ENCODE data around the gene BMI1.
"Not testable (repeated sequence)": the region's sequence is repeated elsewhere in the genome, so short reads cannot be mapped to it uniquely, and the experiment has no call there.

BMI1 gene

DNA sequence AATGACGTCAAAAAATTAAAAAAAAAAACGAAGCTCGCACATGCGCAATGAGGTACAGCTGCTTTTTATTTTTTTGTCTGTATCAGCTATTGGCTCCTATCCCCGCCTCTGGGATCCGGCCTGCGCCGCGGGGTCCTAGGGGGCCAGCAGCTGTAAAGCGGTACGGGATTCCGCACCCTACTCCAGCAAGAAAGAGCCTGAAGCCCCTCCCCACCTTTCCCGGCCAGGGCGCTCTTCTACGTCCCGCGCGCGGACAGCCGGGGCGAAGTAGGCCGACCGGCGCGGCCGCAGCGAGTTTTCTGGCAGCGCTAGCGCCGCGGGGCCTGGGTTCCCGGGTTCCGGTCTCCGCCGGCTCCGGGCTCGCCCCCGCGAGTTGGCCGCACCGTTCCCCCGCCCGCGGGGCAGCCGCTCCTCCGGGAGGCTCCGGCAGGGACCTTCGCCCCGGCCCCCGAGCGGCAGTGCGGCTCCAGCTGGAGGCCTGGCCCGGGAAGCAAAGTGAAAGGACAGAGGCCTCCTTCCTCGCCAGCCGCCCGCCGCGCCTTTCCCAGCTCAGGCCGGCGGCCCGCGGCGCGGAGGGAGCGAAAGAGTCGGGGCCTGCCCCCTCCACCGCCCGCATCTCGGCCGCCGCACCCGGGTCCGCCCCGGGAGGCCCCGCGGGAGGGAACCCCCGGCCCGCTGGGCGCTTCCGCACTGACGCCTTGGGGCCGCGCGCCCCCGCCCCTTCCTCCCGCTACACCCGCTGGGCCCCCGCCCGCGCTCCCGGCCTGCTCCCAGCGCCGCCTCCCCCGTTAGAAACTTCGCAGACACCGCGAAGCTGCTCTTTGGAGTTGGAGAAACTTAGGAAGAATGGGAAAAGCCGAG lies 19.7 kb downstream of the BMI1 start:
- peak; percentile 56 for DNase-seq

DNA sequence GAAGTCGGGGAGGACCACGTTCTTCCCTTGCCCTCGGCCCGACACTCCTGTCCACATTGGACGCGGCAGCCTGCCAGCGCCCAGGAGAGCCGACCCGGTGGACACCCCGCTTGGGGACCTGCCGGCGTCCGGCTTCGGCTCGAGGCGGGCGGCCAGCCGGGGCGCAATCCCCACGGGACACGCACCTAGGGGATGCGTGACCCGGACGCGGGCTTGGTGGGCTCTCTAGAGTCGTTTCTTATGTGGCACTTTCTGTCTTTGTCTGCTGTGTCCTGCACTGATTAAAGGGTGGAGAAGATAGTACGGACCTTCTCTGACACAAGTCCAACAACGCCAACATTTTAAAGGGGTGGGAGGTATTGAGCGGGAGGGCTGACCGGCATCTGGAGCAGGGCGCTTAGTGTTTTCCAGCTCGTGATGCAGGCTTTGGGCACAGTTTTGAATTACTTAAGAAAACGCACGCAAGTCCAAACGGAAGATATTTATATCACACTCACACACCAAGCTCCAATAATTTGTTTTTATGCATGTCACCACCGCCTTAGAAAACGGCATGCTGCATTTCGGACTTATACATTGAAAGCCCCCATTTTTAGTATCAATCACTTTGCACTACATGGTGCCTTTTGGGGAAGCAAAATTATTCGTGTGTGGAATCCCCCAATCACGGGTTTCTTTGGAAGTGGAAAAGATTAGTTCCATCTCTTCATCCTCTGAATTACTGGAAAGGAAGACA lies 20.5 kb downstream of the BMI1 start:
- peak; percentile 17 for DNase-seq

DNA sequence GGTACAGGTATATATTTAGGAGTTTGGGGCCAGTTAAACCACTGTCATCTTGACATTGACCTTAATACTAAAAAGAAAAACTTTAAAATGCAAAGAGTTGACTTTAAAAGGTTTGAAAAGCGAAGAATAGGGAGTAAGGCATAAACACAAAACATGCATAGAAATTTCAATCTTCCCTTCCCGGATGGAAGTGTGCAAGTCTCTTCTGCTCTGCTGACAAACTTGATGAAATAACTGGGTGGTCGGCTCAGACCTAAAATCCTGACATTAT lies 21.0 kb downstream of the BMI1 start:
- no peak for DNase-seq

DNA sequence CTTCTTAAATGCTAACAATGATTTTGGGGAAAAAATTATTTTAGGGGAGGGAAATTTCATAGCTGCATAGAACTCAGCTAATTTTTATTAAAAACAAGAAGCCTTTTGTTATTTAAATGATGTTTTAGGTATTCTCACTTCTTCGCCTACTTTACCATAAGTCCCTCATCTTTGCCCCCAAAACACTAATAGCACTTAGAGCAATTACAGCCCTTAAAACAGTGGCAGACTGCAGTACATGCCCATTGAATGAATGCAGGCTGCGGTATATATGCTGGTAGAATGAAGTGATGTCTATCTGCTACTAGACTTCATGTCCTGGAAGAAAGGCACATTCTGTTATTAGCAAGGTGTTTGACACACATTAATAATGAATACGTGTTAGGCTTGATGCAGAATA lies 21.5 kb downstream of the BMI1 start:
- no peak for DNase-seq

DNA sequence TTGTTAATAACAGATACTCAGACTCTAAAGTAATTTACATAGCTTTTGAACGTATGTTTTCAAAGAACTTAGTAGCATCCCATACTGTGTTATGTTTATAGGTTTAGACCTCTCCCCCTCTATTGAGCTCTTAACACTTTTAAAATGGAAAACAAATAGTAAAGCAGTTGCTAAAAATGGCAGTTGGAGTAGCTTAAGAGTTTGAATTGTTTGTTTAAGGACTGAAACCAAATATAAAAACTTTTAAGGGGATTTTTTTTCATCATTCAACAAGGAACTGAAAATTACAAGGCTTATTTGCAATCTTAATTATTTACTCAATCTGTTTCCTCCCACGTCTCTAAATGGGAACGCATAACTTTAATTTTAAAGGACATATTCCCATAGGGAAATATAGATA lies 22.8 kb downstream of the BMI1 start:
- DNase-seq: no peak

DNA sequence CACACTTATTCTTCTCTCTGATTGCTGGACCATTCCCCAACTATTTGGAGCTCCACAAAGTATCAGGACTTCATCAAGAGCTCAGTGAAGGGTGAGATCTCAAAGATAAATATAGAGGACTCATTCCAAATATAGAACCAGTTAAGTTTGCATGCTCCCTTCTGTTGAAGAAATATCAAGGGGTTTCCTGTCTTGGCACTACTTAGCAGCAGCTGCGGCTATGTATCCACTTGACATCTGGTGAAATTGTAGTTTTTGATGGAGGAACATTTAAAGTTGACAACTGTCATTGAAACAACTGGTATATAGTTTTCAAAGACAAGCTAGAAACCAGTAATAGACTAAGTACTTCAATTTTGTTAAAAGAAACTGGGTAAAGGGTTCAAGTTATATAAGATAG lies 23.4 kb downstream of the BMI1 start:
- no peak for DNase-seq

DNA sequence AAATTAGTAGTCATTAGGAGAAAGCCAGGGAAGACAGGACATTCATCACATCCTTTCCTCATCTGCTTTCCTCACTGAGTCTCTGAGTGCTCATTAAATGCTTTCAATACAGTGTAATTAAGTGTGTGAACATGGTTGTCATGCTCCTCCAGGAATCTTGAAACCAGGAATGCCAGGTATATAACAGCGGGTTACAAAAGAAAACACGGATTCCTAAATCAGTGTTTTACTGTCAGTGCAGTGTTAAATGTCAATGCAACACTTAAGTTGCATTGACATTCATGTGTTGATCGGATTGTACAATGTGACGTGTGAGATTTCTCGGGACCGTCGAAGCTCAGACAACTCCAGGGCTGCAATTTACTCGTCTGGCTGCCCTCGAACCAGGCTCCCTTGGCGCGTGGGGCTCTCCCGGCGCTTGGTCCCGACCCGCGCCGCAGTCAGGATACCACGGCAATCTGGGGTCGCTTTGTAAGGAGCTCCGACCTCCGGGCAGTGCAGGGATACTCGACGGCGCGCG lies 23.9 kb downstream of the BMI1 start:
- no peak for DNase-seq

DNA sequence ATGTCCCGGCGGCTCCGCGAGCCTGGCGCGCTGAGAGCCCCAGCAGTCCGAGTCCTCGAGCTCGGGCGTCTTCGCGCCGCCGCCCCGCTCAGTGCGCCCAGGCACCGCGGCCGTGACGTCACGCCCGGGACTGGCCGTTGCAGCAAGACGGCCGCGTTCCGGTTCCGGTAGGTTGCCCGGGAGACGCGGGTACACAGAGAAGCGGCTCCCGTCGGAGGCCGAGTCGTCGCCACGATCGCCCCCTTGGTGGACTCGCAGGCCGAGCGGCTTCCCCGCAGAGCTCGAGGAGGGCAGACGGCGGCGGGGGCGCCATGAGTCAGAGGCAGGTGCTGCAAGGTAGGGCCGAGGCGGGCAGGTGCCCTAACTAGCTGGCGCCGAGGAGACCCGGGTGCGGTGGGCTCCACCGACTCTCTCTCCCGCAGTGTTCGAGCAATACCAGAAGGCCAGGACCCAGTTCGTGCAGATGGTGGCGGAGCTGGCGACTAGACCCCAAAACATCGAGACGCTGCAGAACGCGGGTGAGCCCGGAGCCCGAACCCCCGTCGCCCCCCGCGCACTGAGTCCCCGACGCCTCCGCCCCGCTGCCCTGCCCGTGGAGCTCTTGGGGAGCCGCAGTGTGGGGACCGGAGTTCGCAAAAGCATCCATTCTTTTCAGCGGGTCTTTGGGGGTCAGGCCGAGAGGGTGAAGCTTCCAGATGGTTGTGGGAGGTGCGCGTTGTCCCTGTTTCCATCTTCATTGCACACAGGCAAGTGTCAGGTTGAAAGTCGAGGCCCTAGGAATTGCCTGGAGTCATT lies 24.6 kb downstream of the BMI1 start, which contains the start of gene SPAG6:
SPAG6 (plus strand) TSS at position 196 of the 795 bp plus-strand sequence; CDS start at position 312, 116 bp downstream.
- peak; percentile 42 for DNase-seq

DNA sequence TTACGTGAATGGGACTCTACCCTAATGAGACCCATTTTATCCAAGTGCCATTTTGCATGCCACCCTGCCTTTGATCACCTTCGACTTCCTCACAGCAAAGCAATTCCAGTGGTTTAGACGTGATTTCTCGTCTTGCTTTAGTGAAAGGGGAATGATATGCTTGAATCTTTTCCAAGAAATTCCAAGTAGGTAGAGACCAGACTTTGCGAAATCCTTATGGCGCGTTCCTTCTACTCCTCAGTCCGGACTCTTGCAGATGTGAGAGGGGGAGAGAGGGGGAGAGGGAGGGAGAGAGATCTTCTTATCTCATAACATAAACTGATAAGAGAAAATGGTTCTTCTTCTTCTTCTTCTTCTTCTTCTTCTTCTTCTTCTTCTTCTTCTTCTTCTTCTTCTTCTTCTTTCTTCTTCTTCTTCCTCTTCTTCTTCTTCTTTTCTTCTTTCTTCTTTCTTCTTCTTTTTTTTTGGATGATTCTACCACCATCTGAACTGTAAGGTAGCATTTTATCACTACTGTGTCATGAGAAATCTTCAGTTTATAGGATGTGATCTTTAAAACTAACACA lies 25.3 kb downstream of the BMI1 start:
- DNase-seq: no peak

DNA sequence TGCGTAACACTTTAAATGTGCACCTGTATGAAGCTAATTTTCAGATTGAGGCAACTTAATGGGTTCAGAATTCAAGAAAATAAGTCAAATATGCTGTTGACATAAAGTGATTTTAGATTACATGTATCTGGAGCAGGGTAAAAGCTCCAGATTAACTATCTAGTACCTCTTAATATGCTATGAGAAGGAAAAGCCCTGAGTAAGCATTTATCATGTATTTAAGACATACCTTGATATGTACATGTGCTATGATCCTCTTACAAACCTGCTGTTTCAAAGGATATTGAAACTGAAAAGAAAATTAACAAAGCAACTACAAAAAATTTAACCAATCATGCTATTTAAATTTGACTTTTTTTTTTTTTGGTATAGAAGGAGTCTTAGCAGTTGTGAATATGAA lies 28.9 kb downstream of the BMI1 start:
- DNase-seq: no peak

DNA sequence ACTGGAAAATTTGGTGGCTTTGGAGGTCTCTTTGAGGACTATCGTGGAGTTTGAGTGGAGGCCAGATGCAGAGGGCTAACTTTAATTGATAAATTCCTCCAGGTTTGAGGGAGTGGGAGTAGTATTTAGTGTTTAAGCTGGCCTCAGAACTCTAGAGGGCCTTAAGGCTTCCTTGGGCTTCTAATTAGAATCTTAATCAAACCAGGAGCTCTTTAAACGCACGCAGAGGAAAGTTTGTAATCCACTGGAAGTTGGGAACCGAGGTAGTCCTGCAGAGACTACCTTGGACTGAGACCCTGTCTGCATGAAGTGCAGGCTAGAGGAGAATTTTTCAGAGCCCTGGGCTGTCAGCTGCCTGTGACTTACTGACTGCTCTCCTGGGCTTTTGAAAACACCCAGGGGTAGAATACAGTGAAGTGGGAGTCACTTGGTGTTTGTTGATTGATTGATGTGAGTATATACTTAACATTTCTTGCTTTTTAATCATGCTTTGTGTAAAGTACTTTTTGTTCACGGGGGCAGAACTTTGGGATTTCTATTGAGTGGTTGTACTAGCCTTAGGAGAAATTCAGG lies 30.3 kb downstream of the BMI1 start:
- DNase-seq: no peak

DNA sequence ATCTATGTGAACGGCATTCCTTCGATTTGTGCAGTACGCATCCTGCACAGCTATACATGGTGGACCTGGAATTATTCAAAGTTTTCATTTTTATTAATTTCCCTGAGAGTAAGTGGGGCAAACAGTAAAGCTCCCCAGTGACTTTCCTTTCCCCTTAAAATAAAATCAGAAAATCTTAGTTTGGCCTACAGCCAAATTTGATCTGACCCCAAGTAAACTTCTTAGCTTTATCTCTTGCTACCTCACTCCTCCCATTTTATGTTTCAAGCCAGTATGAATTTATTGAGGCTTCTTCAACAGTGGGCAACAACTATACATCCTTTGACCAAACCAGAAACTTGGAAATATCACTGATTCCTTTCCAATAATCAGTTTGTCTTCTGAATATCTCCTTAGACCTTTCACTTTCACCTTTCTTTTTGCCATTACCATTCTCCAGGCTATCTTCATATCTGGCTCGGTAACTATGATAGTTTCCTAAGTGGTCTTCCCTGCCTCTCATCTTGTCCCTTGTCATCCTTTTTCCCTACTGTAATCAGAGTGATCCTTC lies 35.5 kb downstream of the BMI1 start:
- DNase-seq: no peak

DNA sequence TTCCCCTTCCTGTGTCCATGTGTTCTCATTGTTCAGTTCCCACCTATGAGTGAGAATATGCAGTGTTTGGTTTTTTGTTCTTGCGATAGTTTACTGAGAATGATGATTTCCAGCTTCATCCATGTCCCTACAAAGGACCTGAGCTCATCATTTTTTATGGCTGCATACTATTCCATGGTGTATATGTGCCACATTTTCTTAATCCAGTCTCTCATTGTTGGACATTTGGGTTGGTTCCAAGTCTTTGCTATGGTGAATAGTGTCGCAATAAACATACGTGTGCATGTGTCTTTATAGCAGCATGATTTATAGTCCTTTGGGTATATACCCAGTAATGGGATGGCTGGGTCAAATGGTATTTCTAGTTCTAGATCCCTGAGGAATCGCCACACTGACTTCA lies 36.9 kb downstream of the BMI1 start:
- not testable (repeated sequence) for DNase-seq

DNA sequence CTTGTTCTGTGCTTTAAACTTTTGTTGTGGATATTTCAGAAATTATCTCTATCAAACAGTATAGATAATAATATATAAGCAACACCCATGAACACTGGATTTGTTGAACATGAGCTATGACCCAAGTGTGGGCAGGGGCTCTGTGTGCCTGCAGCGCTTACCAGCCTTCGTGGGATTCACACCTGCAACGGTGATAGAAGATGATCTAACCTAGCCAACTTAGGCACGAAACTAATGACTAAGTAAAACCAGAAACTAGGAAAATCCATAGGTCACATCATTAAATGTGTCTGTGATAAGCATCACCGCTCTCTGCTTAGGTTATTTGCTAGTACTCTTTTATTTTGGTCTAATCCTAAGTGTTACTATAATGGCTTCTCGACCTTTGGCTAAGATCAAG lies 42.4 kb downstream of the BMI1 start:
- no peak for DNase-seq

DNA sequence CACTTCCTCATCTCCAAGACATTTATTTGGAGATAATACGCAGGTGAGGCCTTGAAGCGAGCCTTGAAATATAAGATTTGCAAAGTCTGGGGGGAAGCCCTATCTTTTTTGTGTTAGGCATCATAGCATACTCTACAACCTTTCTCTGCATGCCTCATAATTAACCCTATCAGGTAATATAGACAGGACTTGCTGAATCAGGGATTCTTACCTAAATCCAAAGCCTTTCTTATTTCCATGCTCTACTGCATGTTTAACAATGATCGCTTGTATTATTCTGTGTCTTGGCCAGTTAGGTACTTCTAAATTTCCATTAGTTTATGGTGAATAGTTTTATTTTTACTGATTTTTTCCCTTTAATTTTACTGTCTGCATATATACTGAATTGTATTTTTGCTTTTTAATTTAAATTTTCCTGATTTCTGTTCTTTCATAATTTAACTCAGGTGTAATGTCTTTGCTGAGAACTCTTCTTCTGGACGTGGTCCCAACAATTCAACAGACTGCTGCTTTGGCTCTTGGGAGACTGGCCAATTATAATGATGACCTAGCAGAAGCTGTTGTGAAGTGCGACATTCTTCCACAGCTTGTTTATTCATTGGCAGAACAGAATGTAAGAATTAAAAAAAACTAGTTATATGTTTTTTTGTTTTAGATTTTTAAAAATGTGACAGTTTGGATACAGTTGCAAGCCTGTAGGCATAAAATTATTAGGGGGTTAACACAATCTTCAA lies 43.7 kb downstream of the BMI1 start:
- DNase-seq: no peak

DNA sequence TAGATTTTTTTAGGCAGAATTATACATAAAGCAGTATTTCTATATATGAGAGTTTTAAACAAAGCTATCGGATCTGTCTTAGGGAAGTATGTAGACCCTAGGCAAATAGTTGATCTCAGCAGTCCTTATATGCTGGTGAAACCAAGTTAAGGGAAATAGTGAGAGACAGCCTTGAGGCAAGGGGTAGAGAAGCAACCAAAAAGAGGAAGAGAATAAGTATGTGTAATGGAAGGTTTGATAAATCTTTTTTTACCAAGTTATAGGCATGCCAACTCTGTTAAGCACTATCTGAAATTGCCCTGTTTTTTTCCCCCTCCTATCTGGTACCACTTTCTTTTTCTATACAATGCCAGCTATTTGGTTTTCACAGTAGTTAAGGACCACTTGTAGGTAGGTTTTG lies 44.3 kb downstream of the BMI1 start:
- DNase-seq: no peak

DNA sequence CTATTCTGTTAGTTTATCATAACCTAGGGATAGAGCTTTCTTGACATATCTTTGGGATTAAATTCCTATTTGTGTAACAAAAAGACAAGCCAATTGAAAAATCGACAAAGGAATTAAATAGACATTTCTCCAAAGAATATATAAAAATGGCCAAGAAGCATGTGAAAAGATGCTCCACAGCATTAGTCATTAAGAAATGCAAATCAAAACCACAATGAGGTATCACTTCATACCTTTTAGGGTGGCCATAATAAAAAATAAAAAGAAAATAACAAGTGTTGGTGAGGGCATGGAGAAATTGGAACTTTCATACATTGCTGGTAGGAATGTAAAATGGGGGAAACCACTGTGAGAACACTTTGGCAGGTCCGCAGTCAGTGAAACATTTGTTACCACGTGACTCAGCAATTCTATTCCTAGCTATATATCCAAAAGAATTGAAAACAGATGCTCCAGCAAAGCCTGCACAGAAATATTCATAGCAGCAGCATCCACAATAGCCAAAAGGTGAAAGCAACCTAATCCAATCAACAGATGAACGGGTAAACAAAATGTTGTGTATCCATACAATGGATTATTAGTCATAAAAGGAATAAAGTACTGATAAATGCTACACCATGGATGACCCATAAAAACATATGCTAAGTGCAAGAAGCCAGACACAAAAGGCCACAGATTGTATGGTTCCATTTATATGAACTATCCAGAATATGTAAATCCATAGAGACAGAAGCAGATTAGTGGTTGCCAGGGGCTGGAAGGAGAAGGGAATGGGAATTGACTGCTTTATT lies 44.9 kb downstream of the BMI1 start:
- DNase-seq: no peak

DNA sequence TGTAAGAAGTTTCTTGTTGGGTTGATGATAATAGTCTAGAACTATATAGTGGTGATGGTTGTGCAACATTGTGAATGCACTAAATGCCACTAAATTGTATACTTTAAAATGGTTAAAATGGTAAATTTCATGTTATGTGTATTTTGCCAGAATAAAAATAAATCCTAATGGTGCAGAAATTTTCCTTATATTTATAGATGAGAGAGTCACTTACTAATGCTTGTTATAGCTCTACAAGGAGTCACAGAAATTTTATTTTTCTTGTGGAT lies 45.5 kb downstream of the BMI1 start:
- DNase-seq: no peak

DNA sequence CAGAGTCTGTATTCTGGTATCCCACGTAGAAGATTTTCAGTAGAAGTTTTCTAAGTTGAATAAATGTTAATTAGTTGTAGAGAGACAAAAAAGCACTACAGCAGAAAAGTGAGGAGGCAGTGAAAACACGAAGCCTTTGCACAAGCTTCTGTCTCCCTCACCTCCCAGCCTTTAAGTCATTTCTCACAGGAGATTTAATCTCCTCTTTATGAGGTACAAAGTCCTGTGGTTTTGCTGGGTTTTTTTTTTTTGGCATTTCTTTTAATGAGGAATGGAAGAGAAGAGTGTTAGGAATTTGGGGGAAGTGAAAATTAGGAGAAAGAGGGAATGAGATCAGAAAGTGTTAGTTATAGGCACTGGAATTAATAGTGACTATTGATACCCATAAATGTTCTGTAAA lies 45.9 kb downstream of the BMI1 start:
- no peak for DNase-seq

DNA sequence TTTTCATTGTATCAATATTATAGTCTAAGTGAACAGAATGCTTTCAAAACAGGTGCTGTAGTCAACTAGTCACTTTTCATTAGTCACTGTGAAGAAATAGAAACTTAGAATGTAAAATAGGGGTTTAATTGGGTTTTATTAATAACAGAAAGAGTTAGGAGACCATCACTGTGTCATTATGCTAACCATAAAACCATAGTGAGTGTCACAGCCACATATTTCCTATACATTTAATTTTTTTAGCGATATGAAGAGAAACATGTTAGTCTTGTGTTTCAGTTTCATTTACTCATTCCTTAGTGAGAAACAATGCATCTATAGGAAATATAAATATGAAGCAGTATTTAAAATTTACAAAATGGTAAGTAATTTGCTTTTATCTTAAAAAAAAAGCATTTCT lies 46.6 kb downstream of the BMI1 start:
- no peak for DNase-seq

DNA sequence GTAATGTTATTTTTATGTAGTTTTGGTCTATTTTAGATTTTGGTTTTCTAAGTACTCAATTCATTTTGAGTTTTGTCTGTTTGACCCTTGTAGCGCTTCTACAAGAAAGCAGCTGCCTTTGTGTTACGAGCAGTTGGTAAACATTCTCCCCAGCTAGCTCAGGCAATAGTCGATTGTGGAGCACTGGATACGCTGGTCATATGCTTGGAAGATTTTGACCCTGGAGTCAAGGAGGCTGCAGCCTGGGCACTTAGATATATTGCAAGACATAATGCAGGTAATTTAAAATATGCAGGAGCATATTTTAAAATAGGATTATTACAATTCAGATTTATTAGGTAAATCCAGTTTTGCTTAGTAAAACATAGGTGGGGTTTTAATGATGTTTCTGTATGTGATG lies 47.5 kb downstream of the BMI1 start:
- no peak for DNase-seq

All from CD4-positive, alpha-beta T cell treated with Interleukin-17A for 4 hours (primary cell).